ENCODE results near the gene ATP9B. TPM values are rescaled to one million over a fixed set of nuclear protein-coding genes. Genes with fewer than 3 reads are reported as not detected.
A peak's percentile ranks its signal among the peaks of the same experiment; 100 is the strongest.

The ATP9B gene
- polyA plus RNA-seq, 1 of the 3 experiments (the other 2 are of a cell fraction), result 11.2 TPM

DNA sequence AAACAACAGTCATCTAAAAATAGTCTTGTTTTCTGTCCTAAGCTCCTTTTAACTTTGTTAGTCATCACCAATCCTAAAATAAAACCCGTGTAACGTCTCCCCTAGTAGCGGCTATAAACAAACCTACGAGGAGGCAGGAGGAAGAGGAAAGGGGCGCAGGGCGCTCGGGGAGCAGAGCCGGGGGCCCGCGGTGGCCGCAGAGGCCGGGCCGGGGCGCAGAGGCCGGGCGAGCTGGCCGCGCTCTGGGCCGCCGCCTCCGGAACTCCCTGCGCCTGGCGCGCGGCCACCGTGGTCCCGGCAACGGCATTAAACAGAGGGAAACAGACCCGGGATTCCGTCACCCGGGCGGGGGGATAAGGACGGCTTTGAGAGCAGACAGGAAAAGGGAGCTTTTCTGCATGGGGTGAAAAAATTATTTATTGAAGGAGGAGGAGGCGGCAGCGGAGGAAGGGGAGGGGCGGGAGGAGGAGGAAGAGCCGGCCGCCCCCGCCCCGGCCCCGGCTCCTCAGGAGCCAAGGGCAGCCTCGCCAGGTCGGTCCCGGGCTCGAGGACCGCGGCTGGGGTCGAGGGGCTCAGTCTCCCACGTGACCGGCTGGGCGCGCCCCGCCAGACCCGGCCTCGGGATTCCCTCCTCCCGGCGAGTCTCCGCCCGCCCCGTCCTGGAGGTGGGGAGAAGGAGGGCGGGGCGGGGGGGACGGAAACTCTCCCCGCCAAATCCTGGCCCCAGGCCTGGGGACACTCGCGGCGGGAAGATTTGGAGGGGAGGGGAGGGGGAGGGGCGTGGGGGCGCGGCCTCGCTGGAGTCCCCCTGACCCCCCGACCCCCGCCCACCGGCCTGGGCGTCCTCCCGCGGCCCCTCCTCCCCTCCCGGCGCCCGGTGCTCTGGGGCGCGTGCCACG lies 324.7 kb downstream of the ATP9B start:
- H3K4me3 ChIP-seq (ENCODE audit: low read depth in 2 of 2, low read length in 1 of 2), result peak overlapping the region in 1 of 2 experiments; percentile 23; a peak in 2 of 4 replicates
- WGBS (ENCODE audit: low lambda C conversion rate), result 2% methylated on average over 29 of the region's 83 CpGs
- no peaks in the 10 kb centered on the region for H3K9me2 ChIP-seq
- ChIA-PET POLR2A (no interaction called here), CTCF (interaction anchor here (0.7 to 2.0 kb wide), 3 partner anchors 14 to 251 kb away, joined by 3 to 13 read pairs (median 4); no protein-coding TSS in a partner anchor)
- no peak overlapping the region for H3K9ac ChIP-seq
- peaks cover 76% of the 10 kb centered on the region for H3K27me3 ChIP-seq (ENCODE audit: insufficient read depth)
- H3F3A ChIP-seq (replicated peaks; ENCODE audit: insufficient read depth), result no peaks in the 10 kb centered on the region
- DNase-seq, result peak; percentile 83
- no peaks in the 10 kb centered on the region for H3K79me2 ChIP-seq (ENCODE audit: insufficient read depth)
- H3K9me3 ChIP-seq, result no peaks in the 10 kb centered on the region
- TF ChIP-seq TCF12 (IDR thresholded peaks at IDR 0.05) (no peak), FOXJ3 (CRISPR knock-in tag; IDR thresholded peaks at IDR 0.05) (no peak), REST (IDR thresholded peaks at IDR 0.05; ENCODE audit: low read depth, low read length) (no peak), ELF1 (IDR thresholded peaks at IDR 0.05) (no peak), FOXM1 (IDR thresholded peaks at IDR 0.05; ENCODE audit: low read depth) (no peak), EP300 (IDR thresholded peaks at IDR 0.05; ENCODE audit: borderline replicate concordance in 1 of 2, low read depth in 1 of 2, low read length in 1 of 2) (no peak), TEAD4 (IDR thresholded peaks at IDR 0.05; ENCODE audit: borderline replicate concordance, insufficient read depth) (no peak), CHD2 (IDR thresholded peaks at IDR 0.05; ENCODE audit: low read length, partially characterized antibody) (no peak), RFX5 (IDR thresholded peaks at IDR 0.05; ENCODE audit: low read length) (no peak), GABPA (IDR thresholded peaks at IDR 0.05; ENCODE audit: low read depth) (no peak), TAF1 (IDR thresholded peaks at IDR 0.05; ENCODE audit: borderline replicate concordance, low read depth, low read length) (no peak), YY1 (IDR thresholded peaks at IDR 0.05; ENCODE audit: low read depth) (no peak), NFIC (IDR thresholded peaks at IDR 0.05; ENCODE audit: borderline replicate concordance) (no peak), EZH2phosphoT487 (IDR thresholded peaks at IDR 0.05; ENCODE audit: borderline replicate concordance, low read depth) (no peak), GATA2 (CRISPR knock-in tag; IDR thresholded peaks at IDR 0.05) (no peak), RXRA (IDR thresholded peaks at IDR 0.05; ENCODE audit: borderline replicate concordance, low read depth) (no peak)
- TF ChIP-seq, protein P1, sequence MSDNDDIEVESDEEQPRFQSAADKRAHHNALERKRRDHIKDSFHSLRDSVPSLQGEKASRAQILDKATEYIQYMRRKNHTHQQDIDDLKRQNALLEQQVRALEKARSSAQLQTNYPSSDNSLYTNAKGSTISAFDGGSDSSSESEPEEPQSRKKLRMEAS (IDR thresholded peaks at IDR 0.05; ENCODE audit: low read depth), result no peak
- TF ChIP-seq, protein P2, sequence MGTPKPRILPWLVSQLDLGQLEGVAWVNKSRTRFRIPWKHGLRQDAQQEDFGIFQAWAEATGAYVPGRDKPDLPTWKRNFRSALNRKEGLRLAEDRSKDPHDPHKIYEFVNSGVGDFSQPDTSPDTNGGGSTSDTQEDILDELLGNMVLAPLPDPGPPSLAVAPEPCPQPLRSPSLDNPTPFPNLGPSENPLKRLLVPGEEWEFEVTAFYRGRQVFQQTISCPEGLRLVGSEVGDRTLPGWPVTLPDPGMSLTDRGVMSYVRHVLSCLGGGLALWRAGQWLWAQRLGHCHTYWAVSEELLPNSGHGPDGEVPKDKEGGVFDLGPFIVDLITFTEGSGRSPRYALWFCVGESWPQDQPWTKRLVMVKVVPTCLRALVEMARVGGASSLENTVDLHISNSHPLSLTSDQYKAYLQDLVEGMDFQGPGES (IDR thresholded peaks at IDR 0.05; ENCODE audit: low read depth, low read length), result no peak
- TF ChIP-seq, protein P3, sequence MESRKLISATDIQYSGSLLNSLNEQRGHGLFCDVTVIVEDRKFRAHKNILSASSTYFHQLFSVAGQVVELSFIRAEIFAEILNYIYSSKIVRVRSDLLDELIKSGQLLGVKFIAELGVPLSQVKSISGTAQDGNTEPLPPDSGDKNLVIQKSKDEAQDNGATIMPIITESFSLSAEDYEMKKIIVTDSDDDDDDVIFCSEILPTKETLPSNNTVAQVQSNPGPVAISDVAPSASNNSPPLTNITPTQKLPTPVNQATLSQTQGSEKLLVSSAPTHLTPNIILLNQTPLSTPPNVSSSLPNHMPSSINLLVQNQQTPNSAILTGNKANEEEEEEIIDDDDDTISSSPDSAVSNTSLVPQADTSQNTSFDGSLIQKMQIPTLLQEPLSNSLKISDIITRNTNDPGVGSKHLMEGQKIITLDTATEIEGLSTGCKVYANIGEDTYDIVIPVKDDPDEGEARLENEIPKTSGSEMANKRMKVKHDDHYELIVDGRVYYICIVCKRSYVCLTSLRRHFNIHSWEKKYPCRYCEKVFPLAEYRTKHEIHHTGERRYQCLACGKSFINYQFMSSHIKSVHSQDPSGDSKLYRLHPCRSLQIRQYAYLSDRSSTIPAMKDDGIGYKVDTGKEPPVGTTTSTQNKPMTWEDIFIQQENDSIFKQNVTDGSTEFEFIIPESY (IDR thresholded peaks at IDR 0.05; ENCODE audit: borderline replicate concordance, low read depth), result no peak
- TF ChIP-seq, protein P4, sequence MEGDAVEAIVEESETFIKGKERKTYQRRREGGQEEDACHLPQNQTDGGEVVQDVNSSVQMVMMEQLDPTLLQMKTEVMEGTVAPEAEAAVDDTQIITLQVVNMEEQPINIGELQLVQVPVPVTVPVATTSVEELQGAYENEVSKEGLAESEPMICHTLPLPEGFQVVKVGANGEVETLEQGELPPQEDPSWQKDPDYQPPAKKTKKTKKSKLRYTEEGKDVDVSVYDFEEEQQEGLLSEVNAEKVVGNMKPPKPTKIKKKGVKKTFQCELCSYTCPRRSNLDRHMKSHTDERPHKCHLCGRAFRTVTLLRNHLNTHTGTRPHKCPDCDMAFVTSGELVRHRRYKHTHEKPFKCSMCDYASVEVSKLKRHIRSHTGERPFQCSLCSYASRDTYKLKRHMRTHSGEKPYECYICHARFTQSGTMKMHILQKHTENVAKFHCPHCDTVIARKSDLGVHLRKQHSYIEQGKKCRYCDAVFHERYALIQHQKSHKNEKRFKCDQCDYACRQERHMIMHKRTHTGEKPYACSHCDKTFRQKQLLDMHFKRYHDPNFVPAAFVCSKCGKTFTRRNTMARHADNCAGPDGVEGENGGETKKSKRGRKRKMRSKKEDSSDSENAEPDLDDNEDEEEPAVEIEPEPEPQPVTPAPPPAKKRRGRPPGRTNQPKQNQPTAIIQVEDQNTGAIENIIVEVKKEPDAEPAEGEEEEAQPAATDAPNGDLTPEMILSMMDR (IDR thresholded peaks at IDR 0.05), result no peak
- peak overlapping the region; percentile 47; the same call in 1 of the 2 replicates for H3K4me2 ChIP-seq
- H3K4me1 ChIP-seq (ENCODE audit: control insufficient read depth in 1 of 2, insufficient read depth in 2 of 2, low read depth in 1 of 2, low read length in 1 of 2), result no peaks in the 10 kb centered on the region; a peak in 1 of 4 replicates
- no peaks in the 10 kb centered on the region for H3K36me3 ChIP-seq (replicated peaks in 1 of 2; ENCODE audit: control insufficient read depth in 1 of 2, insufficient read depth in 2 of 2, low read length in 1 of 2)
- H4K20me1 ChIP-seq (ENCODE audit: insufficient read depth), result peaks cover 6% of the 10 kb centered on the region; the same call in 1 of the 2 replicates
- no peak overlapping the region for H3K27ac ChIP-seq (ENCODE audit: low read depth in 2 of 2, low read length in 1 of 2)
- no peak overlapping the region for H2AFZ ChIP-seq (ENCODE audit: low read depth)
